Measurements from ENCODE around the gene CHP1.

- TF ChIP-seq, protein P1, sequence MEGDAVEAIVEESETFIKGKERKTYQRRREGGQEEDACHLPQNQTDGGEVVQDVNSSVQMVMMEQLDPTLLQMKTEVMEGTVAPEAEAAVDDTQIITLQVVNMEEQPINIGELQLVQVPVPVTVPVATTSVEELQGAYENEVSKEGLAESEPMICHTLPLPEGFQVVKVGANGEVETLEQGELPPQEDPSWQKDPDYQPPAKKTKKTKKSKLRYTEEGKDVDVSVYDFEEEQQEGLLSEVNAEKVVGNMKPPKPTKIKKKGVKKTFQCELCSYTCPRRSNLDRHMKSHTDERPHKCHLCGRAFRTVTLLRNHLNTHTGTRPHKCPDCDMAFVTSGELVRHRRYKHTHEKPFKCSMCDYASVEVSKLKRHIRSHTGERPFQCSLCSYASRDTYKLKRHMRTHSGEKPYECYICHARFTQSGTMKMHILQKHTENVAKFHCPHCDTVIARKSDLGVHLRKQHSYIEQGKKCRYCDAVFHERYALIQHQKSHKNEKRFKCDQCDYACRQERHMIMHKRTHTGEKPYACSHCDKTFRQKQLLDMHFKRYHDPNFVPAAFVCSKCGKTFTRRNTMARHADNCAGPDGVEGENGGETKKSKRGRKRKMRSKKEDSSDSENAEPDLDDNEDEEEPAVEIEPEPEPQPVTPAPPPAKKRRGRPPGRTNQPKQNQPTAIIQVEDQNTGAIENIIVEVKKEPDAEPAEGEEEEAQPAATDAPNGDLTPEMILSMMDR (tag by site-specific recombination; IDR thresholded peaks at IDR 0.05) = no peak
- TF ChIP-seq ZBTB1 (tag by site-specific recombination; IDR thresholded peaks at IDR 0.05) (no peak), ZBTB20 (tag by site-specific recombination; IDR thresholded peaks at IDR 0.05) (no peak), ZEB2 (tag by site-specific recombination; IDR thresholded peaks at IDR 0.05) (no peak)
These were observed 25.0 kb downstream of the CHP1 start for GRCh38 chr15:41256103-41256502.
